ENCODE data around the gene APOLD1. TPM values are rescaled to one million over a fixed set of nuclear protein-coding genes. Genes with fewer than 3 reads are reported as not detected.

The APOLD1 gene
- total and polyA plus RNA-seq, 2 of the 8 experiments (the other 6 are each of a cell fraction or from before 2014, with no cell fraction given) = 0.12 to 0.71 TPM

DNA sequence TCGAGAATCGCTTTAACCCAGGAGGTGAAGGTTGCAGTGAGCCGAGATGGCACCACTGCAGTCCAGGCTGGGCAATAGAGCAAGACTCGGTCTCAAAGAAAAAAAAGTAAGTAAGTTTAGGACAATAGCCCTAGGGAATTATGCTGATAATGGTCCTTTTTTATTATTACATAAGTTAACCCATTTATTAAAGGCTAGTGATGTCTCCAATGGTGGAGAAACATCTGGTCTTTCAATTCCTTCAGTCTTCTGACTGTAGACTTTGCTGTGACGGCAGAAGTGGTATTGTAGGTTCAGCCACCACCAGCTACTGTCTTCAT lies 55.1 kb downstream of the APOLD1 start (continued):
- no peak for TF ChIP-seq POLR2A (IDR thresholded peaks at IDR 0.05; ENCODE audit: control extremely low read depth in 1 of 2, low read depth in 2 of 2, low read length in 2 of 2)
- TF ChIP-seq EZH2 (IDR thresholded peaks at IDR 0.05; ENCODE audit: low read depth, low read length, severe bottlenecking) = no peak
- TF ChIP-seq MAFK (IDR thresholded peaks at IDR 0.05; ENCODE audit: low read depth, low read length) = no peak
- no peak for TF ChIP-seq HDAC2 (IDR thresholded peaks at IDR 0.05; ENCODE audit: borderline replicate concordance in 1 of 2, low read depth in 2 of 2, low read length in 2 of 2)
- TF ChIP-seq TAF1 (IDR thresholded peaks at IDR 0.05; ENCODE audit: low read depth, low read length) = no peak

MicroRNA genes within 50 kb of the gene (microRNA counts, 767-probe panel; counts per million panel counts)
- 879 counts per million, percentile 95 among the panel's probes with 10 or more counts for microRNA hsa-miR-613

Small RNA genes lying within 50 kb of the gene (microRNA-seq; reads per million reads assigned to microRNA genes)
- gene MIR613 (ENCODE audit: borderline microRNAs expressed in 2 of 2, borderline number of aligned reads in 2 of 2, borderline replicate concordance in 1 of 2) = 0 reads per million in 2 experiments

Small RNA genes lying within 50 kb of the gene (small RNA-seq; reads per million reads assigned to genes)
- gene AC007215.1 (ENCODE audit: insufficient read depth) = not detected
- gene MIR613 (ENCODE audit: insufficient read depth) = not detected

Other genes with a start within 250 kb of the APOLD1 start
- gene DUSP16, start 222.8 kb upstream of the APOLD1 start, total RNA-seq (2021; fragmentation: NEBNext Ultra II Directional; extraction: Animal tissue kit (Norgen Biotek cat#: 25700)) = 55.9 and 60.5 TPM in 2 replicates
- 24.1 and 31.6 TPM in 2 replicates for gene DUSP16, start 222.8 kb upstream of the APOLD1 start, polyA plus RNA-seq (2011; rRNA removed)
- 16.2 and 18.3 TPM in 2 replicates for gene CREBL2, start 173.8 kb upstream of the APOLD1 start, total RNA-seq (2021; fragmentation: NEBNext Ultra II Directional; extraction: Animal tissue kit (Norgen Biotek cat#: 25700))
- gene CREBL2, start 173.8 kb upstream of the APOLD1 start, polyA plus RNA-seq (2011; rRNA removed) = 7.3 and 9.8 TPM in 2 replicates
- gene GPR19, start 89.5 kb upstream of the APOLD1 start, total RNA-seq (2021; fragmentation: NEBNext Ultra II Directional; extraction: Animal tissue kit (Norgen Biotek cat#: 25700)) = 17.1 and 19.1 TPM in 2 replicates
- gene GPR19, start 89.5 kb upstream of the APOLD1 start, polyA plus RNA-seq (2011; rRNA removed) = 10.9 and 19.3 TPM in 2 replicates
- gene CDKN1B, start 68.3 kb upstream of the APOLD1 start, total RNA-seq (2021; fragmentation: NEBNext Ultra II Directional; extraction: Animal tissue kit (Norgen Biotek cat#: 25700)) = 27.2 and 28.8 TPM in 2 replicates
- 6.5 and 9.4 TPM in 2 replicates for gene CDKN1B, start 68.3 kb upstream of the APOLD1 start, polyA plus RNA-seq (2011; rRNA removed)
- gene DDX47, start 27.7 kb downstream of the APOLD1 start, total RNA-seq (2021; fragmentation: NEBNext Ultra II Directional; extraction: Animal tissue kit (Norgen Biotek cat#: 25700)) = 74.2 and 84.4 TPM in 2 replicates
- gene DDX47, start 27.7 kb downstream of the APOLD1 start, polyA plus RNA-seq (2011; rRNA removed) = 39.3 and 54.4 TPM in 2 replicates
- 1.0 and 1.5 TPM in 2 replicates for gene GPRC5A, start 105.9 kb downstream of the APOLD1 start, total RNA-seq (2021; fragmentation: NEBNext Ultra II Directional; extraction: Animal tissue kit (Norgen Biotek cat#: 25700))
- gene GPRC5A, start 105.9 kb downstream of the APOLD1 start, polyA plus RNA-seq (2011; rRNA removed) = 1.3 and 1.4 TPM in 2 replicates
- gene GPRC5D, start 166.5 kb downstream of the APOLD1 start, total RNA-seq (2021; fragmentation: NEBNext Ultra II Directional; extraction: Animal tissue kit (Norgen Biotek cat#: 25700)) = not detected in 2 replicates
- gene GPRC5D, start 166.5 kb downstream of the APOLD1 start, polyA plus RNA-seq (2011; rRNA removed) = 0.45 and 0.60 TPM in 2 replicates
- gene HEBP1, start 214.6 kb downstream of the APOLD1 start, total RNA-seq (2021; fragmentation: NEBNext Ultra II Directional; extraction: Animal tissue kit (Norgen Biotek cat#: 25700)) = 51.6 and 56.1 TPM in 2 replicates
- 28.1 and 30.8 TPM in 2 replicates for gene HEBP1, start 214.6 kb downstream of the APOLD1 start, polyA plus RNA-seq (2011; rRNA removed)

Data from H1 (cell line).